Measurements from ENCODE around the gene PDGFD.

- TF ChIP-seq SUZ12 (IDR thresholded peaks at IDR 0.05) (no peak), TARDBP (IDR thresholded peaks at IDR 0.05) (no peak), HDGF (IDR thresholded peaks at IDR 0.05; ENCODE audit: borderline replicate concordance) (no peak), SP1 (IDR thresholded peaks at IDR 0.05) (no peak), FOXA1 (IDR thresholded peaks at IDR 0.05) (no peak), ZNF384 (IDR thresholded peaks at IDR 0.05) (no peak), BHLHE40 (IDR thresholded peaks at IDR 0.05; ENCODE audit: borderline replicate concordance) (no peak), FOXM1 (IDR thresholded peaks at IDR 0.05; ENCODE audit: borderline replicate concordance) (no peak), LEF1 (IDR thresholded peaks at IDR 0.05; ENCODE audit: borderline replicate concordance) (no peak), ELF4 (IDR thresholded peaks at IDR 0.05) (no peak), FOXK2 (IDR thresholded peaks at IDR 0.05) (no peak)
These were observed 87.5 kb downstream of the PDGFD start for GRCh38 chr11:104076455-104076854.
